GM12892 (cell line): ENCODE measurements around the gene STRA6.

ENCODE experiments used
- POLR2A ChIP-seq: IDR thresholded peaks from 2 replicates; pipeline ENCODE4 v1.6.1; 2011; ENCODE audit warnings: low read depth, low read length, control low read depth
- POLR2AphosphoS5 ChIP-seq: IDR thresholded peaks from 2 replicates; pipeline ENCODE4 v1.6.1; 2011; ENCODE audit warnings: low read depth, low read length, control low read depth

DNA sequence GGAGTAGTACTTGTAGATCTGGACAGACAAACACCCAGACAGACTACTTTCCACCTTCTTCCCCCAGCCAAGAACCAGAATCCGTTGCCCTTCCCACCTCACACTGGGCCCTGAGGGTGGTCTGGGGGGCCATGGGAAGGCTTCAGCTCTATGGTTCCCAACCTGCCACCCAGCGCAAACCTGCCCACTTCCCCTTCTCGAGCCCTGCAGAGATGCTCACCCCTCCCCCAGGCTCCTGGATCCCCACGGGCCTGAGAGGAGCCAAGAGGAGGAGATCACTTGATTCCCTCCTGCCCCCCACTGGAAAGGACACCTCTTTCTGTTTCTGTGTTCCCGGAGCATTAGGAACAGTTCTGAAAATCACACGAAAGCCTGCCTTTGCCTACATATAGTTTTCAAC is 8.7 kb downstream of the STRA6 start:
- no peak for TF ChIP-seq POLR2AphosphoS5
- no peak for TF ChIP-seq POLR2A
